Mucosa of stomach (tissue), 1 donor: Measurements from ENCODE around the gene DIAPH2.

ENCODE experiments used
- H3K27me3 ChIP-seq: one replicate; pipeline ENCODE4 v1.7.0; 2013; ENCODE audit warnings: mild to moderate bottlenecking, low read length; ENCODE audit not compliant: control insufficient read depth, insufficient read depth
- H3K36me3 ChIP-seq: one replicate; pipeline ENCODE4 v1.7.0; 2013; ENCODE audit warnings: low read length; ENCODE audit not compliant: control insufficient read depth, insufficient read depth
- H3K4me1 ChIP-seq: one replicate; pipeline ENCODE4 v1.7.0; 2013; ENCODE audit warnings: mild to moderate bottlenecking, low read length; ENCODE audit not compliant: control insufficient read depth, insufficient read depth
- H3K4me3 ChIP-seq: one replicate; pipeline ENCODE4 v1.7.0; 2013; ENCODE audit warnings: low read length
- H3K9ac ChIP-seq: one replicate; pipeline ENCODE4 v1.7.0; 2013; ENCODE audit warnings: mild to moderate bottlenecking, low read length, moderate library complexity
- H3K9me3 ChIP-seq: one replicate; pipeline ENCODE4 v1.7.0; 2013; ENCODE audit warnings: mild to moderate bottlenecking, low read length, moderate library complexity; ENCODE audit not compliant: control insufficient read depth
- donor health status: Pancreatic carcinoma.

The DIAPH2 gene

DNA sequence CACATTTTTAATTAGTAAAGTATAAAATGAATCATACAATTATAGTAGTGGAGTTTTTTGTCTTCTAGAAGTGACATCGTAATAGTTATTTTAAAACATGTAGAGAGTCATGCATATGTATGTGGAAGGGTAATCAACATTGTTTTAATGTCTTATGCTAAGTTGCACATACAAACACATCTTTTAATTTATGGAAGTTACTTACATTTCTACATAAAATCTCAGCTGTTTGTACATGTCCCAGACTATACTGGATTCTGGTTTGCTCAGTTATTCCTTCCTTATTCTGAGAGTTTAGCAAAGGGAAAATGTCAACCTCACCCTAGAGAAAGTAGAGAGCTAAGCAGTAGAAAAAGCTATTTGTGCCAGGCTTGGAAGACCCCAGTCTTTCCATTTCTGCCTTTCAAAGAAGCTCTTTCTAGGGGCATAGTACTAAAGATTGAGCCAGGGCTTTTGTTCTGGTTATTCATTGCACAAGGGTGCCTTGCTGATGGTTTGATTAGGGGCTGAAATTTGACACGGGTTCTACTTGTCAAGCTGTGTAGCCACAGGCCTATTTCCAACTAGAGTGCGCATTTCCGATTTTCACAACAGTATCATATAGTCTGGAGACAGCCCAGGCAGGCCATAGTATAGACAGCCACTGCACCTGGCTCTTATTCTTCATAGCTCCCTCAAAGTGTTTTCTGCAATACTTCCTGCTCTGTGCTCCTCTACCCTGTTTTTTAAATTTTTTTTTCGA lies 305.4 kb downstream of the DIAPH2 start:
- no peaks in the 10 kb centered on the region for H3K27me3 ChIP-seq
- no peak overlapping the region for H3K9ac ChIP-seq
- no peak overlapping the region for H3K4me3 ChIP-seq
- no peaks in the 10 kb centered on the region for H3K36me3 ChIP-seq
- no peaks in the 10 kb centered on the region for H3K4me1 ChIP-seq
- no peaks in the 10 kb centered on the region for H3K9me3 ChIP-seq

DNA sequence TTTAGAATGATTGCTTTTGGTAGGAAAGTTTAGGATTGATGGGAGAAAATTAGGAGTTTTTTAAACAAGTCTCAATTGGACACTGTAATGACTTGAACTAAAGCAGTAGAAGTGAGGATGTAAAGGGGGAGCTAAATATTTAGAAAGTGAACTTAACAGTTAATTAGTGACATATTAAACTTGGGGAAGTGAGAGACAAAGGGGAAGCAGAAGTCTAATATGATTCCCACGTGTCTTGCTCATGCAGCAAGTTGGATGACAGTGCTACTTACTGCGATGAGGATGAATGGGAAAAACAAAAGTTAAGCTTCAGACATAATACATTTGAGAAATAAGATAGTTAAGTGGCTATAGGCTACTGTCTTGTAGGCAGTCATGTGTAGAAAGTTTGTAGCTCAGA lies 309.5 kb downstream of the DIAPH2 start:
- H3K36me3 ChIP-seq: no peaks in the 10 kb centered on the region
- H3K27me3 ChIP-seq: no peaks in the 10 kb centered on the region
- no peaks in the 10 kb centered on the region for H3K4me1 ChIP-seq
- no peak overlapping the region for H3K9ac ChIP-seq
- H3K9me3 ChIP-seq: no peaks in the 10 kb centered on the region
- no peak overlapping the region for H3K4me3 ChIP-seq

DNA sequence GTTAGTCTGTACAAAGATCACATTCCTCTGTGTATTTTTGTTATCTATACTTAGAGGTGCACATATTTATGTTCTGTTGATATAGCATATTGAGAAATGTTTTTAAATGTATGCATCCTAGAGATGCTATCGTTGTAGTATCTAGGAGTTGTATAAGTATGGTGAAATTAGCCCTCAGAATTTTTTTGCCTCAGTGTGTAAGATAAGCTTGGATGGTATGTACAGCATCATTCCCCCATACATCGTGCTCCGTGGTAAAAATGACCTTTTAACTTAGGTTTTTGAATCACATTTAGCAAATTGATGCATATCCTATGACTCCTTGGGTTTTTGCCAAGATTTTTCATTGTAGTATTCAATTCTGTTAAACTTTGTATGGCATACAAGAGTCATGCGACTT lies 312.6 kb downstream of the DIAPH2 start:
- no peak overlapping the region for H3K4me3 ChIP-seq
- no peaks in the 10 kb centered on the region for H3K27me3 ChIP-seq
- H3K4me1 ChIP-seq: no peaks in the 10 kb centered on the region
- H3K36me3 ChIP-seq: no peaks in the 10 kb centered on the region
- no peaks in the 10 kb centered on the region for H3K9me3 ChIP-seq
- H3K9ac ChIP-seq: no peak overlapping the region

DNA sequence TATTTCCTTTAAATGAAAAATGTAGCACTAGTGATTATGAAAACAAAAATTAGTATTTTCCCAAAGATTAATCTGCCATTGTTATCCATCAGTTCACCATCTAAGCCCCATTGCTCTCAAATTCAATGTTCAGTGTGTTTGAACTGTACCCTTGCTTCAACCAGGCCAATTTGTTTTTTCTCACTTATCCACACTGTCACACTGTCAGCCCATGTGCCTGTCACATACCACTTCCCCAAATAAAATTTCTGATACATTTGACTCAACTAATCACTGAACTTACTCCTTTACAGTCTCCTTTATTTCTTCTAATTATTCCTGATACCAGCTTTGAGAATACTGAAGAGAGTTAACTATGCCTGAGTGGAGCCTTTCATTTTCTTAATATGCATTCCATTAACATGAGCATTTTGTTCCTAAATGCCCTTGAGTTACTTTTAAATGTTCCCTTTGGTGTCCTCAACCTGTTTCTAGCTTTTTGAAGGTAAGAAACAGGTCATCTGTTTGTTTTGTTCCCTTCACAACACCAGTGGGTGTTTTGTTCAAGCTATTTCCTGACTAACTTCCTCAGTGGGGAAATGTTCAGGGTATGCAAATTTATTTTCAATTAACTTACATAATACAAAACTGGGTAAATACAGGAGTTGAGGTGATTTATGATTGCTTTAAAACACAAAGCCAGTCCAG lies 316.2 kb downstream of the DIAPH2 start:
- Histone ChIP-seq H3K9ac (no peak overlapping the region), H3K36me3 (no peaks in the 10 kb centered on the region), H3K4me1 (no peaks in the 10 kb centered on the region), H3K9me3 (no peaks in the 10 kb centered on the region), H3K27me3 (no peaks in the 10 kb centered on the region), H3K4me3 (no peak overlapping the region)

DNA sequence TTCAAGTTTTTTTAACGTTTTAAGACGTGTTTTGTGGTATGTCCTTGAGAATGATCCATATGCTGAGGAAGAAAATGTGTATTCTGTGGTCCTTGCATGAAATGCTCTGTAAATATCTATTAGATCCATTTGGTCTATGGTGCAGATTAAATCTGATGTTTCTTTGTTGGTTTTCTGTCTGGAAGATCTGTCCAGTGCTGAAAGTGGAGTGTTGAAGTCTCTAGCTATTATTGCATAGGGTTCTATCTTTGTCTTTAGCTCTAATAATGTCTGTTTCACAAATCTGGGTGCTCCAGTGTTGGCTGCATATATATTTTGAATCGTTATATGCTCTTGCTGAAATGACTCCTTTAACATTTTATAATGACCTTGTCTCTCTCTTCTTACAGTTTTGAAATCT lies 321.5 kb downstream of the DIAPH2 start:
- Histone ChIP-seq H3K4me1 (no peaks in the 10 kb centered on the region), H3K36me3 (no peaks in the 10 kb centered on the region), H3K9ac (no peak overlapping the region)

DNA sequence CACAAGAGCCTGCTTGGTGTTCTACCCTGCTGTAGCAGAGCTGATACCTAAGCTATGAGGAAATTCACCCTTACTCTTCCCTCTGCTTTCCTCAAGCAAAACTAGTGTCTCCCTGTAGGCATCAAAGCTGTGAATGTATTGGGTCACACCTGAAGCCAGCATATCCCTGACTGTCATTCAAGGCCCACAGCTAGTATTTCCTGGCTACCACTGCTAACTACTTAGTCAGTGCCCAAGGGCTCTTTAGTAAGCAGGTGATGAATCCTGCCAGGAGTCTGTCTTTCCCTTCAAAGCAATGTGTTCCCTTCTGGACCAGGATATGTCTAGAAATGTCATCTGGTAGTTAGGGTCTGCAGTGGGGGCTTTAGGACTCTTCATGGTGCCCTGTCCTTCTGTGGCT lies 324.7 kb downstream of the DIAPH2 start:
- H3K4me1 ChIP-seq: no peaks in the 10 kb centered on the region
- no peak overlapping the region for H3K4me3 ChIP-seq
- no peaks in the 10 kb centered on the region for H3K36me3 ChIP-seq
- H3K9me3 ChIP-seq: no peaks in the 10 kb centered on the region
- no peaks in the 10 kb centered on the region for H3K27me3 ChIP-seq
- H3K9ac ChIP-seq: no peak overlapping the region

More for the DNA sequence above, 321.5 kb downstream of the DIAPH2 start:
- Histone ChIP-seq H3K9me3 (no peaks in the 10 kb centered on the region), H3K27me3 (no peaks in the 10 kb centered on the region), H3K4me3 (no peak overlapping the region)

DNA sequence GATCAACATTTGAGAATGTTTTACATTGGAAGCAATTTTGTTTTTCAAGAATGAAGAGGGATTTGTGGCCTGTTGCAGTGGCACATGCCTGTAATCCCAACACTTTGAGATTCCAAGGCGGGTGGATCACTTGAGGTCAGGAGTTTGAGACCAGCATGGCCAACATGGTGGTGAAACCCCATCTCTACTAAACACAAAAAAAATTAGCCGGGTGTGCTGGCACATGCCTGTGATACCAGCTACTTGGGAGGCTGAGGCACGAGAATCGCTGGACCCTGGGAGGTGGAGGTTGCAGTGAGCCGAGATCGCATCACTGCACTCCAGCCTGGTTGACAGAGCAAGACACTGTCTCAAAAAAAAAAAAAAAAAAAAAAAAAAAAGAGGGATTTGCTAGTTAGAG lies 326.9 kb downstream of the DIAPH2 start:
- no peak overlapping the region for H3K4me3 ChIP-seq
- H3K9ac ChIP-seq: no peak overlapping the region
- no peaks in the 10 kb centered on the region for H3K36me3 ChIP-seq
- no peaks in the 10 kb centered on the region for H3K27me3 ChIP-seq
- H3K9me3 ChIP-seq: no peaks in the 10 kb centered on the region
- H3K4me1 ChIP-seq: no peaks in the 10 kb centered on the region

DNA sequence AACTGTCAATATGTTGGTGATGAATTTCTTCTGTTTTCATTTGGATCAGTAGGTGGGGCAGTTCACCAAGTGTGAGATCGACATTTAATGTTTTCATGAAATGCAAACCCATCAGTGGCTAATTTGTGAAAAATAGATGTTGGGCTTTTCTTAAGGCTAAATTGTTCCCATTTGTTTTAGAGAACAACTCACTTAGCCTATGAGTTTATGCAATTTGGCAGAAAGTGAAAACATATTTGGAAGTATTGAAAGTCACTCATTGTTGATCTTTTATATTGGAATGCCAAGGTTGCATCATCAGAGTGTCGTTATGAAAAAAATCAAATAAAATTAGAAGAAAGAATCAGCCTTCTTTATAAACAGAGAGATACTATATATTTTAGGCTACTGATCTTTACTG lies 331.5 kb downstream of the DIAPH2 start:
- H3K4me3 ChIP-seq: no peak overlapping the region
- no peaks in the 10 kb centered on the region for H3K9me3 ChIP-seq
- no peaks in the 10 kb centered on the region for H3K4me1 ChIP-seq
- no peak overlapping the region for H3K9ac ChIP-seq
- no peaks in the 10 kb centered on the region for H3K27me3 ChIP-seq
- H3K36me3 ChIP-seq: no peaks in the 10 kb centered on the region

DNA sequence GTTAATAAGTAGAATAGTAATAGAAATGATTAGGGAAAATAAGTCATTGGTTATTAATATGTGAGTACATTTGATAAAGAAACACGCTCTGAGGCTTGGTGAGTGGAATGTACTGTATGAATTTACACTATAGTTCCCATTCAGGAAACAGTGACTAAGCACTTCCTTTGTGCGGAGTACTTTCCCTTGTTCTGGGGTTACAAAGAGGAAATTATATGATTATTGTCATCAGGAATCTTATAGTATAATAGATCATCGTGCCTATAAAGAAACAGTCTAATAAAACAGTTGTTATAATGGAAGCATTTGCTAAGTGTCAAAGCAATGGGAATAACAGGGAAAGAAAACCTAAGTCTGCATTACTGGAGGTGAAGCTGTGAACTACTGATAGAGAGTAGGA lies 337.0 kb downstream of the DIAPH2 start:
- no peaks in the 10 kb centered on the region for H3K36me3 ChIP-seq
- H3K4me3 ChIP-seq: no peak overlapping the region
- no peaks in the 10 kb centered on the region for H3K4me1 ChIP-seq
- H3K9me3 ChIP-seq: no peaks in the 10 kb centered on the region
- H3K9ac ChIP-seq: no peak overlapping the region
- H3K27me3 ChIP-seq: no peaks in the 10 kb centered on the region

DNA sequence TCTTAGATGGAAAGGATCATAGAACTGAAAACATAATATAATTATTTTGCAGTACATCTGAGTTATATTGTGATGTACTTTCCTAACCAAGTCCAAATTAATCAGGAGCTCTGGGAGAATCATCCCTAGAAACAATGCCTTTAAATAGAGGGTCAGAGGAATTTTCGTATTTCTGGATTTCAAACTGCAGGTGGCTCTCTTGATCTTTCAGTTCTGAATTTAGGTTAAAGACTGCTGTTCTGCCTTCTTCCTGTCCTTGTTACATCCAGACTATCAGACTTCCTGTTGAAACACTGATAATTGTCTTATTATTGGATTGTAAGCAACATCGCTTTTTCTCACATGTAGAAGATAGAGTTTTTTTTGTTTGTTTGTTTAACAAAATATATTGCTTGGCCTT lies 341.8 kb downstream of the DIAPH2 start:
- no peaks in the 10 kb centered on the region for H3K27me3 ChIP-seq
- H3K9me3 ChIP-seq: no peaks in the 10 kb centered on the region
- no peak overlapping the region for H3K9ac ChIP-seq
- no peak overlapping the region for H3K4me3 ChIP-seq
- no peaks in the 10 kb centered on the region for H3K4me1 ChIP-seq
- no peaks in the 10 kb centered on the region for H3K36me3 ChIP-seq

DNA sequence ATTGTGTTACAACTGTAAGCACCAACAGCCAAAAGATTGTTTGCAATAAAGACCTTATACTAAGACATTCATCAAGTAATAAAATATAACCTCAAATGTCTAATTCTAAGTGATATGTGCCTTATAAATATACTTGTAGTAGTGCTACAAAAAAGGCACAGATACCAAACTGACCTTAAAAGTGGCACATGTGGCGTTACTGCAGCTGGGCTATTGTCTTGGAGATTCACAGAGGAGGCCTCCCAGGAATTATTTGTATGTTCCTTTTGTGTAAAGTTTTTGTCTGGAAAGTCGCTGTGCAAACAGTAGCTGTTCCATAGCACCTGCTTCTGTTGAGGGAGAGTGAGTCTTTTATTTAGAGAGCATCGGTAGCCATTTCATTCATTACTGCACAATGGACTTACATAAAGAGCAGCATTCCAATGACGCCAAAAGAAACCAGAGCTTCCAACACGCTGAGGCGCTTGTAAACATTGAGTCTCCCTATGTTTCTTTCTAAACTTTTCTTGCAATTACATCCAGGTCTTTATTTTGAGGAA lies 342.8 kb downstream of the DIAPH2 start:
- no peaks in the 10 kb centered on the region for H3K36me3 ChIP-seq
- no peak overlapping the region for H3K4me3 ChIP-seq
- no peaks in the 10 kb centered on the region for H3K4me1 ChIP-seq
- no peak overlapping the region for H3K9ac ChIP-seq
- H3K9me3 ChIP-seq: no peaks in the 10 kb centered on the region
- no peaks in the 10 kb centered on the region for H3K27me3 ChIP-seq

DNA sequence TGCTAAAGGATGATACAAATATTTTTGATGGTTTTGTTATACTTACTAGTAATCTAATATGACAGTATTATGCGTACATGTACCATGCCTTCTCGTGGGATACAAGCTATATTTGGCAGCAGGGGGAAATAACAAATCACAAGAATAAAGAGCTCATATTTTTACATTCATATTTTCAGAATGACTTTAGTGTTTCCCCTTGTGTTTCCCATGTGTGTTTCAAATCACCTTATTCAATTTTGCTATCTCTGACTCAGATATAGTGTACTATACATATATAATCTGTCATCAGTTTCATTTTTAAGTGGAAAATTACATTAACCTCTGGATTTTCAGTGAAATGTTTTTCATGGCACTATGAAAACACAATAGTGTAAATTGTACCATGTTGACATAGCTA lies 345.8 kb downstream of the DIAPH2 start:
- Histone ChIP-seq H3K36me3 (no peaks in the 10 kb centered on the region), H3K4me1 (no peaks in the 10 kb centered on the region), H3K9me3 (no peaks in the 10 kb centered on the region)

More for the DNA sequence above, 345.8 kb downstream of the DIAPH2 start:
- no peak overlapping the region for H3K9ac ChIP-seq
- H3K27me3 ChIP-seq: no peaks in the 10 kb centered on the region
- H3K4me3 ChIP-seq: no peak overlapping the region
